ENCODE results near the gene CORT.
"Not testable (repeated sequence)": the region's sequence is repeated elsewhere in the genome, so short reads cannot be mapped to it uniquely, and the experiment has no call there.

Gene CORT, protein sequence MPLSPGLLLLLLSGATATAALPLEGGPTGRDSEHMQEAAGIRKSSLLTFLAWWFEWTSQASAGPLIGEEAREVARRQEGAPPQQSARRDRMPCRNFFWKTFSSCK

DNA sequence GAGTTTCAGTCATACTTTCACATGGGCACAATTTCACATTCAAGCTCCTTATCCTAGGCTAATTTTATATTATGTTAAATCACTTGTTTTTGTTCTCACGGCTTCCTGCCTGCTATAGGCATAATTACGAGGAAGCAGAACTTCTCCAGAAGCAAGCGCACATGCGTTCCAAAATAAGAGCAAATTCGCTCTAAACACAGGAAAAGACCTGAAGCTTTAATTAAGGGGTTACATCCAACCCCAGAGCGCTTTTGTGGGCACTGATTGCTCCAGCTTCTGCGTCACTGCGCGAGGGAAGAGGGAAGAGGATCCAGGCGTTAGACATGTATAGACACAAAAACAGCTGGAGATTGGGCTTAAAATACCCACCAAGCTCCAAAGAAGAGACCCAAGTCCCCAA lies at the start of gene CORT:
CORT (plus strand) TSS at position 281 of the 400 bp plus-strand sequence. CDS start 193 bp downstream, outside the sequence.
- no peak for DNase-seq

- DNase-seq = no peak
Observed at GRCh38 chr1:10401281-10401680, 48.5 kb upstream of the CORT start.

DNA sequence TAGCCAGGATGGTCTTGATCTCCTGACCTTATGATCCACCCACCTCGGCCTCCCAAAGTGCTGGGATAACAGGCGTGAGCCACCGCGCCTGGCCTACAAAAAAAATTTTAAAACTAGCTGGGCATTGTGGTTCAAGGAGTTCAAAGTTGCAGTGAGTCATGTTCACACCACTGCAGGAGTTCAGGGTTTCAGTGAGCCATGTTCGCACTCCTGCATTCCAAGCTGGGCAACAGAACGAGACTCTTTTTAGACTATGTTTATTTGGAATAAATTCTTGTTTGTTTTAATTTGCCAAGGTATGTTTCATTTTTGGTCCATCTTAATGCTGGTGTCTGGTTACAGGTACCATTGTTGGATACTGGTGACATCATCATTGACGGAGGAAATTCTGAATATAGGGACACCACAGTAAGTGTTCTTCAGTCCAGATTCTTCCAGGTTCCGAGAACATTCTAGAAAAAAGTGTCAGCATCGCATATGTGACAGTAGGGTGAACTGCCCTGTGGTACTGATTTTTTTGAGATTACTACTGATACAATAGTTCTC lies 47.0 kb upstream of the CORT start:
- DNase-seq = no peak

DNA sequence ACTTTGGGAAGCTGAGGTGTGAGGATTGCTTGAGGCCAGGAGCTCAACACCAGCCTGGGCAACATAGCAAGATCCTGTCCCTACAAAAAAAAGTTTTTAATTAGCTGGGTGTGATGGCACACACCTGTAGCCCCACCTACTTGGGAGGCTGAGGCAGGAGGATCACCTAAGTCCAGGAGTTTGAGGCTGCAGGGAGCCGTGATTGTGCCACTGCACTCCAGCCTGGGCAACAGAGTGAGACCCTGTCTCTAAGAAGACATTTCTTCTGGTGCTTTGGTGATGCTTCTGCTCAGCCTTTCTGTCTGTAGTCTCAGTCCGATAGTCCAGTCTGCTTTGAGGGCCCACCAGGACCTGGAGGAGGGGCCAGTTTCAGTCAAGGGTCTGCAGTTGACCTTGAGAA lies 42.6 kb upstream of the CORT start:
- no peak for DNase-seq

DNA sequence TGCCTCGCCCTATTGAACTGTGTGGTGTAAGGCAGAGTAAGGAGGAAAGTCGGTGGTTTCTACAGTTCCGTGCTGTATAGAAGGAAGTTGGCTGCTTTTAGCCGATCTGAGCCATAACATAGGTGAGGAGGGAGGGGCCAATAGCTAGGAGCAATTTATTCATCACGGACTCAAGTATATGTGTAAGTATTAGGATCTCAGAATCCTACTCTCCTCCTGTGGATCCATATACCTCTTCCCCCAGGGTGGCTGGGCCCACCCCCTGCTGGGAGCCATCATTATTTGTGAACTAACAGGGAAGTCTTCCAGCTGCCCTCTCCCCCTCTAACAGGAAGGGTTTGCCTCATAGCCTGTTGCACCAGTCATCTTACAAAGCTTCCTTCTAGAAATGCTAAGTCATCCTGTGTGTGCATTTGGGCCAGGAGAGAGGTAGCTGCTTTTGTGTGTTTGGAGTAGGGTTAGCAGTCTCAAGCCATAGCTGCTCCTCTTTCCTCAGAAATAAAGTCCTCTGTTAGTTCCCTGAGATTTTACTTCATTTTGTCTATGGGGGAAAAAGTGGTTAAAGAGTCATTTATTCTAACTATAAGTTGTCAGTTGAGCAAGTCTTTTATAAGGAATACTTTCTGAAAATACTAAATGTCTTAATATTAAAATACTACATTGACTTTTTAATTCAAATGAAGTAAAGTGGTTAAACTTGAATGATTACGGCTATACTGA lies 34.5 kb upstream of the CORT start:
- no peak for DNase-seq

DNA sequence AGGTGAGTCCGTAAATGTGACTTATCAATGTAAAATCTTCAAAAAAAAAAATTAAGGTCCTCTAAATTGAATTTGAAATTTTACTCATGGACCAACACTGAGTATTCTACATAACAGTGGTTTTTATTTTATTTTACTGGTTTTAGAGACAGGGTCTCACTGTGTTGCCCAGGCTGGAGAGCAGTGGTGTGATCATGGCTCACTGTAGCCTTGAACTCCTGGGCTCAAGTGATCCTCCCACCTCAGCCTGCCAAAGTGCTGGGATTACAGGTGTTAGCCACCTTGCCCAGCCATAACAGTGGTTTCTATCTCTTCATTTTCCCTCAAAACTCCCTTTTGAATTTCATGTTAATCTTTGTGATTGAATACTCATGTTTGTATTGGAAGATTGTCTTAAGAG lies 33.9 kb upstream of the CORT start:
- DNase-seq = not testable (repeated sequence)

GRCh38 chr1:10418741-10419140 lies 31.1 kb upstream of the CORT start:
- DNase-seq = not testable (repeated sequence)

GRCh38 chr1:10419351-10419750 lies 30.5 kb upstream of the CORT start:
- no peak for DNase-seq

- no peak for DNase-seq
Observed at GRCh38 chr1:10421637-10422036, 28.2 kb upstream of the CORT start.

GRCh38 chr1:10424034-10424433 lies 25.8 kb upstream of the CORT start:
- no peak for DNase-seq

DNA sequence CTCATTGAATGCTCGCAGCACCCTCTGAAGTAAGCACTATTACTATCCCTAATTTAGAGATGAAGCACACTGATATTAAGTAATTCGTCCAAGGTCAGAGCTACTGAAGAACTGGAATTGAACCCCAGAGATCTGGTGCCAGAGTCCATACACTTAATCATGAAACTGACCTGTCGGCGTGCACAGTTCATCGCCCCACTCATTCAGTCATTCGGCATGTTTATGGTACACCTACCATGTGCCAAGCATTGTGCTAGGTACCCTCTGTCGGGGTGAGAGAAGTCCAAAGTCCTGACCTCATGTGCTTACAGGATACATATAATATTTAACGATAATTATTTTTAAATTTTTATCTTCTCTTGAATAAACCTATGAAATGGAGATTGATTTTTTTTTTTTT lies 25.2 kb upstream of the CORT start:
- no peak for DNase-seq

- not testable (repeated sequence) for DNase-seq
Observed at GRCh38 chr1:10425826-10426534, 23.9 kb upstream of the CORT start.

DNA sequence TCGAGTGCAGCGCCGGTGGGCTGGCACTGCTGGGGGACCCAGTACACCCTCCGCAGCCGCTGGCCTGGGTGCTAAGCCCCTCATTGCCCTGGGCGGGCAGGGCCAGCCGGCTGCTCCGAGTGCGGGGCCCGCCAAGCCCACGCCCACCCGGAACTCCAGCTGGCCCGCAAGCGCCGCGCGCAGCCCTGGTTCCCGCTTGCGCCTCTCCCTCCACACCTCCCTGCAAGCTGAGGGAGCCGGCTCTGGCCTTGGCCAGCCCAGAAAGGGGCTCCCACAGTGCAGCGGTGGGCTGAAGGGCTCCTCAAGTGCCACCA lies 23.3 kb upstream of the CORT start:
- DNase-seq = not testable (repeated sequence)

GRCh38 chr1:10428984-10429383 lies 20.8 kb upstream of the CORT start:
- DNase-seq = no peak

DNA sequence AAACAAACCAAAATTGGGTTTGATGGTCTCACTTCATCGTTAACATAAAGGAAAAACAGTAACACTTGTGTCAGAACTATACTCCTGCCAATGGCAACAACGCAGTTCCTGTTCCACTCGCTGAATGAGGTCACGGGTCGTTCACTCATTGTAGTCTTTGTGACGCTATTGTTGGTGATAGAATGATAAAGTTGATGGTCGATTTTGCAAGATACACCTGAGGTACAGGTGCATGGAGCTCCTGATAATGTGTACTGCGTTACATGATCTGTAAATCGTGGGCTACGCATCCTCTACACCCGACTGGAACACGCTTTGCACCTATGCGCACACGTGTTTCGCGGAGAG lies 20.0 kb upstream of the CORT start:
- no peak for DNase-seq

DNA sequence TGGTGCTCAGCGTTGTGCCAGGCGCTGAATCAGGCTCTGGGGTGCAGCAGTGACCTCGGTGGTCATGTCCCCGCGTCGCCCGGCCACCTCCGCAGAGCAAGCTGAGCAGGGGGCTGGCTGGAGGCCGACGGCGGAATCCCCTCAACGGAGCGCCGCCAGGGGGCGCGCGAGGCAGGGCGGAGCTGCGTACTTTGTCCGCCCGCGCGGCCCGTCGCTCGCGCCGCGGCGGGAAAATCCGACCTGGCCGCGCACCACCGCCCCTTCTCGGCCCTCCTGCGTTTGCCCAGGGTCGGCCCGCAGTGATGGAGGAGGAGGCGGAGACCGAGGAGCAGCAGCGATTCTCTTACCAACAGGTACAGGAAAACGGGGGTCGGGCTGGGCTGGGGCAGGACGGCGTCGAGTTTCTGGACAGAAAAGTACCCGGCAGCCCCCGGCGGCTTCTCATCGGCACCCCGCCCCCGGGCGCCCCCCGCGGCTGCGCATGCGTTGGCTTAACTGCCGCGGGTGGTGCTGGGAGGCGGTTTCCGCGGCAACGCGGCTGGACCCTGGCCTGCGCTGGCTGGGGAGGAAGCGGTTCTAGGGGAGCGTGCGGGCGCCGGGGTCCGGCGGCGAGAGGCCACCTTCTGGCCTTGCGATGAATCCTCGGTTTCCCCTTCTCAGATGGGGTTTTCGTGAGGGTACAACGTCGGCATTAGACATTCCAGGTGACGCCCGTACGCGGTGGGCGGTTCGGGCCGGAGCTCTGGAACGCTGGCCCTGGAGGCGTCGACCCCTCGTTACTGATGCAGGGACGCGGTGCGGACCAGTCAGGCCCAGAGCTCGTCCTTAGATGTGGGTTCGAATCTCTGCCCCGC lies 19.4 kb upstream of the CORT start, which contains the start of gene CENPS:
CENPS (plus strand) TSS at position 218 of the 854 bp plus-strand sequence; CDS start at position 303, 85 bp downstream.
- no peak for DNase-seq

DNA sequence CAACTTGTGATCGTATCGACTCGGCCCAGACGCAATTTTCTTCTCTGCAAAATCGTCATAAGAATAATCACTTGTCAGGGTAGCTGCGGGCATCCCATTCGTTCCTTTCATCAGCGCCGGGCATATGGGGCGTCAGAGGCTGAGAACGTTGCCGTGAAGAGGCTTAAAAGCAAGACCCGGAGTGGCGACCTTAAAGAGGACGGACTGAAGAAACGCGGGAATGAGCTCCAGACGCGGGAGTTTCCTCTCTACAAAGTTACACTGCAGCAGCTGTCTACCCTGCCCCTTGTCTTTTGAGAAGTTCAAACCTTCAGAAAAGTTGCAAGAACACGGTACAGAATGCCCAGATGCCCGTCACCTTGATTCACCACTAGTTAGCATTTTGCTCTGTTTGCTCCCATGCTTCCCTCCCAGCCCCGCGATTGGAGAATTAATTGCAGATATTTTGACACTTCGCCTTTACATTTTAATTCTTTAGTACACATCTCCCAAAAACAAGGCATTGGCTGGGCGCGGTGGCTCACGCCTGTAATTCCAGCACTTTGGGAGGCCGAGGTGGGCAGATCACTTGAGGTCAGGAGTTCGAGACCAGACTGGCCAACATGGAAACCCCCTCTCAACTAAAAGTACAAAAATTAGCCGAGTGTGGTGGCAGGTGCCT lies 18.6 kb upstream of the CORT start:
- no peak for DNase-seq

DNA sequence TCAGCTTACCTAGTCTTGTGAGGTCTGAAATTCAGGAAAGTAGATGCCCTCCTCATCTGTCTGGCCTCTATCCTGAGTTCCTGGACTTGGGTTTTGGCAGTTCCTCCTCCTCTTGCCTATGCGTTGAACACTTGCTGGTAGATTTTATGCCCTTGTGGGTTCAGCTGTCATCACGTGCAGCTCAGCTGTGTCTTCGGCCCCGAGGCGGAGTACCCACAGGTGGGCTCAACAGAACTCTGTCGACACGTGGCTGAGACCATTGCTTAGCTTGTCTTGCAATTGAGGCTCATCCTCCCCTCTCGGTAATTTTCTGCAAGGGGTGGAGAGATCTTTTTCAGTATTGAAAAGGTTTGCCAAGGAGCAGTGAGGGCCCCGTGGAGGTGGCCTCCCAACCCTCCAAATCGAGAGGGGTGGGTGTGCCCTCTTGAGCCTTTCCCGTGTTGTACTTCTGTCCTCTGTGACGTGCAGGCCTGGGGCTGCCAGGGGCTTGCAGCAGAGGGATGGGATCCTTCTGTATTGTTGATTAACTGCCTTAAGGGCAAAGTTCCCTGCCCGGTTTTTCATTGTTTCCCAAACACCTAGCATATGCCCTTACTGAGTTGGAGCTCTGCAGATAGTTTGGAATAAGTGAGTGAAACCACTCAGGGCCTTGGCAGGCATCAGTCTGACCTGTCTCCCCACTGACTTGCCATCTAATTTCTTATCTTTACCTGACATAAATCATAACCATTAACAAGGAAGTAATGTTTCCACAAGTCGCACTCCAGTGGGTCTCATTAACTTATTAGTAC lies 16.7 kb upstream of the CORT start:
- no peak for DNase-seq

DNA sequence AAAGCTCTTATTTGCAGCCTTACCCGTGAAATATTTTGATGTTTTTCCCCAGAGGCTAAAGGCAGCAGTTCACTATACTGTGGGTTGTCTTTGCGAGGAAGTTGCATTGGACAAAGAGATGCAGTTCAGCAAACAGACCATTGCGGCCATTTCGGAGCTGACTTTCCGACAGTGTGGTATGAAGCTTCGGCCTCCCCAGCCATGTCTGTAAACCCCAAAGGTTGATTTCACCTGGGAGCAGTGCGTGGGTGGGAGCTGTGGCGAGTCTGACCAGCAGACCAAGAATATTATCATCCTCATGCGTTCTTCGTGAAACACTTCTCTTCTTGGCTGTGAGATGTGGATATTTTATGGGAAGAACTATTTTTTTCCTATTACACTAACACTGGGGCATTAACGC lies 16.0 kb upstream of the CORT start:
- no peak for DNase-seq

DNA sequence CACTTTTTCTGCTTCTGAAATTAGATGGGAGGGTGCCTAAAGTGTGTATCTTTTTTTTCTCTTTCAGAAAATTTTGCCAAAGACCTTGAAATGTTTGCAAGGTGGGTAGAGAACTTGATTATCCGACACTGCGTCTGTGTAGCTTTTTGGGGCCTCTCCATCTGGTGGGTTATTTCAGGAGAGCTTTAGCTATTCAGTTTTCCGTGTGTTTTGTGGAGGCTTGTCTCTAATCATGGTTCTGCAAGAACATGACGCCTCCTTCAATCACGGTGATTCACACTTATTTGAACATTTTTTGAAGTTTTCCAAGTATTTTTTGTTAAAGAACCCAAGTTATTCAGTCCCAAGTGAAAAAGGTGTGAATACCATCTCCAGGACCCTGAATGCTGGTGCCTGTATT lies 15.2 kb upstream of the CORT start:
- DNase-seq = no peak

DNA sequence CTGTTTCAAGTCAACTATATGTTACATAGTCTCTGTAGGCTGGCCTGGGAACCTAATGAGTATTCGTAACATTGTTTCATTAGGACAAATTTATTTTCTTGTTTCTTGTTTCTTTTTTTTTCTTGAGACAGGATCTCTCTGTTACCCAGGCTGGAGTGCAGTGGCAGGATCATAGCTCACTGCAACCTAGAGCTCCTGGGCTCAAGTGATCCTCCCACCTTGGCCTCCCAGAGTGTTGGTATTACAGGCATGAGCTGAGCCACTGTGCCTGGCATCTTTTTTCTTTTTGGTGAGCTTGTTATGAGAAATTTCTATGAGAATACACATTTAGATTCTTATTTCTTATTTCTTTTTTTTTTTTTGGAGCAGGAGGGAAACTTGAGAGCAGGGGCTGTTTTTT lies 12.8 kb upstream of the CORT start:
- DNase-seq = no peak

GRCh38 chr1:10438677-10439163 lies 11.1 kb upstream of the CORT start:
- DNase-seq = no peak

Measured in NCI-H187 treated with DMSO at 0.1 percent for 48 hours (cell line).